SK-N-SH treated with all-trans-retinoic acid at 6 μM for 48 hours (cell line): Measurements from ENCODE around the gene PLEKHJ1.

ENCODE experiments used
- ESRRG ChIP-seq: fragments of 250-450 bp; sonication (Bioruptor Pico); IDR thresholded peaks from 2 replicates; pipeline ENCODE4 v1.6.1; 2021; ENCODE audit warnings: mild to moderate bottlenecking
- GLIS3 ChIP-seq: fragments of 250-450 bp; sonication (Bioruptor Pico); IDR thresholded peaks from 2 replicates; pipeline ENCODE4 v1.5.0; 2020; ENCODE audit warnings: mild to moderate bottlenecking, moderate library complexity
- PPARA ChIP-seq: fragments of 250-450 bp; sonication (Bioruptor Pico); IDR thresholded peaks from 2 replicates; pipeline ENCODE4 v1.5.0; 2020; ENCODE audit warnings: mild to moderate bottlenecking, borderline replicate concordance
- TCF4 ChIP-seq: fragments of 250-450 bp; sonication (Bioruptor Pico); IDR thresholded peaks from 2 replicates; pipeline ENCODE4 v1.8.0; 2021; ENCODE audit warnings: mild to moderate bottlenecking, moderate library complexity, borderline replicate concordance
- ZFP3 ChIP-seq: fragments of 250-450 bp; sonication (Bioruptor Pico); IDR thresholded peaks from 2 replicates; pipeline ENCODE4 v1.5.0; 2020; ENCODE audit warnings: mild to moderate bottlenecking, moderate library complexity
- ZFP30 ChIP-seq: fragments of 450-650 bp; formaldehyde crosslinking; IDR thresholded peaks from 2 replicates; pipeline ENCODE4 v1.5.0; 2022; ENCODE audit warnings: mild to moderate bottlenecking, moderate library complexity
- ZNF8 ChIP-seq: fragments of 450-650 bp; formaldehyde crosslinking; IDR thresholded peaks from 2 replicates; pipeline ENCODE4 v1.5.0; 2020; ENCODE audit warnings: mild to moderate bottlenecking, moderate library complexity
- TF ChIP-seq, protein P1 (sequence below): fragments of 250-450 bp; sonication (Bioruptor Pico); IDR thresholded peaks from 2 replicates; pipeline ENCODE4 v1.8.0; 2020; ENCODE audit warnings: mild to moderate bottlenecking, moderate library complexity, borderline replicate concordance
- TF ChIP-seq, protein P2 (sequence below): fragments of 250-450 bp; sonication (Bioruptor Pico); IDR thresholded peaks from 2 replicates; pipeline ENCODE4 v1.5.1; 2021; ENCODE audit warnings: mild to moderate bottlenecking, moderate library complexity

DNA sequence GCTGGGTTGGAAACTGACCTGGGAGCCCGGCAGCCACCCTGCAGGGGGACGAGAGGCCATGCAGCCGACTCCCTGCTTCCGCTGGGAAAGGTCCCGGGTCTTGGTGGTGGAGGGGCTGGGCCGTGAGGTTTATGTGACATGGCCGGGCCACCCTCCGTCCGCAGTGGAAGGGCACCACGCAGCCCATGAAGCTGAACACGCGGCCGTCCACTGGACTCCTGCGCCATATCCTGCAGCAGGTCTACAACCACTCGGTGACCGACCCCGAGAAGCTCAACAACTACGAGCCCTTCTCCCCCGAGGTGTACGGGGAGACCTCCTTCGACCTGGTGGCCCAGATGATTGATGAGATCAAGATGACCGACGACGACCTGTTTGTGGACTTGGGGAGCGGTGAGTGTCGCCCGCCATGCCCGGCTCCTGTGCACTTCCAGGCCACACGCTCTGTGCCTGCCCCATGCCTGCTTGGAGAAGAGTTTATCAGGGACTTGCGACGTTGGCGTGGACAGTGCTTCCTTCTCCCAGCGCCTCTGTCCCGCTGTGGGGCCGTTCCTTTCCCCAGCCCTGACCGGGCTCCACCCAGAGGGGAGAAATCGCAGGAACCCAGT lies 45.2 kb downstream of the PLEKHJ1 start:
- TF ChIP-seq GLIS3 (CRISPR knock-in tag) (no peak), PPARA (CRISPR knock-in tag) (no peak), ZNF8 (CRISPR knock-in tag) (no peak), ZFP3 (no peak), ESRRG (CRISPR knock-in tag) (no peak), TCF4 (CRISPR knock-in tag) (no peak), ZFP30 (no peak)
- TF ChIP-seq, protein P1, sequence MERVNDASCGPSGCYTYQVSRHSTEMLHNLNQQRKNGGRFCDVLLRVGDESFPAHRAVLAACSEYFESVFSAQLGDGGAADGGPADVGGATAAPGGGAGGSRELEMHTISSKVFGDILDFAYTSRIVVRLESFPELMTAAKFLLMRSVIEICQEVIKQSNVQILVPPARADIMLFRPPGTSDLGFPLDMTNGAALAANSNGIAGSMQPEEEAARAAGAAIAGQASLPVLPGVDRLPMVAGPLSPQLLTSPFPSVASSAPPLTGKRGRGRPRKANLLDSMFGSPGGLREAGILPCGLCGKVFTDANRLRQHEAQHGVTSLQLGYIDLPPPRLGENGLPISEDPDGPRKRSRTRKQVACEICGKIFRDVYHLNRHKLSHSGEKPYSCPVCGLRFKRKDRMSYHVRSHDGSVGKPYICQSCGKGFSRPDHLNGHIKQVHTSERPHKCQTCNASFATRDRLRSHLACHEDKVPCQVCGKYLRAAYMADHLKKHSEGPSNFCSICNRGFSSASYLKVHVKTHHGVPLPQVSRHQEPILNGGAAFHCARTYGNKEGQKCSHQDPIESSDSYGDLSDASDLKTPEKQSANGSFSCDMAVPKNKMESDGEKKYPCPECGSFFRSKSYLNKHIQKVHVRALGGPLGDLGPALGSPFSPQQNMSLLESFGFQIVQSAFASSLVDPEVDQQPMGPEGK = no peak
- TF ChIP-seq, protein P2, sequence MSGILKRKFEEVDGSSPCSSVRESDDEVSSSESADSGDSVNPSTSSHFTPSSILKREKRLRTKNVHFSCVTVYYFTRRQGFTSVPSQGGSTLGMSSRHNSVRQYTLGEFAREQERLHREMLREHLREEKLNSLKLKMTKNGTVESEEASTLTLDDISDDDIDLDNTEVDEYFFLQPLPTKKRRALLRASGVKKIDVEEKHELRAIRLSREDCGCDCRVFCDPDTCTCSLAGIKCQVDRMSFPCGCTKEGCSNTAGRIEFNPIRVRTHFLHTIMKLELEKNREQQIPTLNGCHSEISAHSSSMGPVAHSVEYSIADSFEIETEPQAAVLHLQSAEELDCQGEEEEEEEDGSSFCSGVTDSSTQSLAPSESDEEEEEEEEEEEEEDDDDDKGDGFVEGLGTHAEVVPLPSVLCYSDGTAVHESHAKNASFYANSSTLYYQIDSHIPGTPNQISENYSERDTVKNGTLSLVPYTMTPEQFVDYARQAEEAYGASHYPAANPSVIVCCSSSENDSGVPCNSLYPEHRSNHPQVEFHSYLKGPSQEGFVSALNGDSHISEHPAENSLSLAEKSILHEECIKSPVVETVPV (CRISPR knock-in tag) = no peak
